Stimulated activated CD4-positive, alpha-beta T cell treated with anti-CD3 and anti-CD28 coated beads, Interleukin-4, amount 100 ng/mL, for 4 hours (primary cell): ENCODE data around the gene SERPINA12.
"Not testable (repeated sequence)": the region's sequence is repeated elsewhere in the genome, so short reads cannot be mapped to it uniquely, and the experiment has no call there.

Experiments used
- DNase-seq, 2 experiments: peaks; one replicate each; pipeline ENCODE4 v3.0.0-alpha.2; 2020

SERPINA12 gene

GRCh38 chr14:94535506-94535905, 26.2 kb upstream of the SERPINA12 start:
- no peak for DNase-seq

GRCh38 chr14:94532447-94532846, 23.2 kb upstream of the SERPINA12 start:
- DNase-seq, result no peak

GRCh38 chr14:94531187-94531586, 21.9 kb upstream of the SERPINA12 start:
- DNase-seq, result no peak

- no peak for DNase-seq
Measured at GRCh38 chr14:94524093-94524492, 14.8 kb upstream of the SERPINA12 start.

GRCh38 chr14:94523265-94523664, 14.0 kb upstream of the SERPINA12 start:
- no peak for DNase-seq

GRCh38 chr14:94522115-94522724, 13.0 kb upstream of the SERPINA12 start:
- DNase-seq, result no peak

- no peak for DNase-seq
Measured at GRCh38 chr14:94521375-94522114, 12.3 kb upstream of the SERPINA12 start.

GRCh38 chr14:94517641-94518257, 8.5 kb upstream of the SERPINA12 start:
- DNase-seq, result no peak

GRCh38 chr14:94517248-94517640, 8.0 kb upstream of the SERPINA12 start:
- DNase-seq, result no peak

GRCh38 chr14:94515856-94516255, 6.6 kb upstream of the SERPINA12 start:
- DNase-seq, result no peak

GRCh38 chr14:94515426-94515825, 6.2 kb upstream of the SERPINA12 start:
- DNase-seq, result no peak

- no peak for DNase-seq
Measured at GRCh38 chr14:94514351-94514750, 5.1 kb upstream of the SERPINA12 start.

- DNase-seq, result not testable (repeated sequence)
Measured at GRCh38 chr14:94510481-94510880, 1.2 kb upstream of the SERPINA12 start.

GRCh38 chr14:94505641-94506040, 3.6 kb downstream of the SERPINA12 start:
- DNase-seq, result no peak

GRCh38 chr14:94505206-94505605, 4.1 kb downstream of the SERPINA12 start:
- no peak for DNase-seq

- DNase-seq, result no peak
Measured at GRCh38 chr14:94501588-94502516, 7.4 kb downstream of the SERPINA12 start.

GRCh38 chr14:94500264-94500663, 9.0 kb downstream of the SERPINA12 start:
- DNase-seq, result no peak

- no peak for DNase-seq
Measured at GRCh38 chr14:94499673-94500072, 9.6 kb downstream of the SERPINA12 start.

GRCh38 chr14:94498215-94498614, 11.1 kb downstream of the SERPINA12 start:
- no peak for DNase-seq

- DNase-seq, result no peak
Measured at GRCh38 chr14:94494085-94494484, 15.2 kb downstream of the SERPINA12 start.

GRCh38 chr14:94491511-94491910, 17.8 kb downstream of the SERPINA12 start:
- DNase-seq, result no peak

- no peak for DNase-seq
Measured at GRCh38 chr14:94489336-94489735, 19.9 kb downstream of the SERPINA12 start.

- no peak for DNase-seq
Measured at GRCh38 chr14:94486883-94487282, 22.4 kb downstream of the SERPINA12 start.
